Stimulated activated naive CD4-positive, alpha-beta T cell treated with Interleukin-2 at 50 U/mL for 16 hours (primary cell): ENCODE data around the gene DGAT2.
A peak's percentile ranks its signal among the peaks of the same experiment; 100 is the strongest.
"Not testable (repeated sequence)": the region's sequence is repeated elsewhere in the genome, so short reads cannot be mapped to it uniquely, and the experiment has no call there.

Source experiments
- DNase-seq: peaks from one replicate; lab custom pipeline; 2025; lab: John Stamatoyannopoulos, UW

Gene DGAT2, protein sequence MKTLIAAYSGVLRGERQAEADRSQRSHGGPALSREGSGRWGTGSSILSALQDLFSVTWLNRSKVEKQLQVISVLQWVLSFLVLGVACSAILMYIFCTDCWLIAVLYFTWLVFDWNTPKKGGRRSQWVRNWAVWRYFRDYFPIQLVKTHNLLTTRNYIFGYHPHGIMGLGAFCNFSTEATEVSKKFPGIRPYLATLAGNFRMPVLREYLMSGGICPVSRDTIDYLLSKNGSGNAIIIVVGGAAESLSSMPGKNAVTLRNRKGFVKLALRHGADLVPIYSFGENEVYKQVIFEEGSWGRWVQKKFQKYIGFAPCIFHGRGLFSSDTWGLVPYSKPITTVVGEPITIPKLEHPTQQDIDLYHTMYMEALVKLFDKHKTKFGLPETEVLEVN

DNA sequence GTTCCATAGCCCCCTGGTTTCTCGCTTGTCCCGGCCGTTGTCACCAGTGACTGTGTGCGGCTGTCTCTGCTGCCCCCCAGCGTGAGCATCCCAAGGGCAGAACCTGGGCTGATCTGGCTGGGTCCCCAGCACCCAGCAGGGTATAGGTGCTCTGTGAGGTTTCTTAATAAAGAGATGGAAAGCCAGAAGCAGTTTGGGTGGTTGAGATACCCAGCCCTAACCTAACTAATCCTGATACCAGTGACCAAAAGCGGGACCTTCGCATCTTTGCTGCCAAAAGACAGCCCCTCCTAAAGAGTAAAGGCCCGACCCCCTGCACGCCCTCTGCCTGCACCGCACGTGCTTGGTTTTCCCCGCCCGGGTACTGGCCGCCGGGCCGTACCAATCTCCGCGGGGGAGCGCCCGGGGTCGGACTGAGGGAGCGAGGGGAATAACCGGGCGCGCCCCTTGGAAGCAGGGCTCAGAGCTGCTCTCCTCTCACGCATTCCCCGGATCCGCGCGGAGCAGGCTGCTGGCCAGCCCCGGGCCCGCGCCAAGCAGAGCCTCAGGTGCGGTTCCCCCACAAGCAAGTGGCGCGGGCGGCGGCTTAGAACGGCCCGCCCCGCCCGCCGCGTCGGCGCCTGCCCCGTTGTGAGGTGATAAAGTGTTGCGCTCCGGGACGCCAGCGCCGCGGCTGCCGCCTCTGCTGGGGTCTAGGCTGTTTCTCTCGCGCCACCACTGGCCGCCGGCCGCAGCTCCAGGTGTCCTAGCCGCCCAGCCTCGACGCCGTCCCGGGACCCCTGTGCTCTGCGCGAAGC is at the start of gene DGAT2:
DGAT2 (plus strand) TSS at position 667 of the 797 bp plus-strand sequence. CDS start 214 bp downstream, outside the sequence.
- DNase-seq = peak; percentile 68

DNA sequence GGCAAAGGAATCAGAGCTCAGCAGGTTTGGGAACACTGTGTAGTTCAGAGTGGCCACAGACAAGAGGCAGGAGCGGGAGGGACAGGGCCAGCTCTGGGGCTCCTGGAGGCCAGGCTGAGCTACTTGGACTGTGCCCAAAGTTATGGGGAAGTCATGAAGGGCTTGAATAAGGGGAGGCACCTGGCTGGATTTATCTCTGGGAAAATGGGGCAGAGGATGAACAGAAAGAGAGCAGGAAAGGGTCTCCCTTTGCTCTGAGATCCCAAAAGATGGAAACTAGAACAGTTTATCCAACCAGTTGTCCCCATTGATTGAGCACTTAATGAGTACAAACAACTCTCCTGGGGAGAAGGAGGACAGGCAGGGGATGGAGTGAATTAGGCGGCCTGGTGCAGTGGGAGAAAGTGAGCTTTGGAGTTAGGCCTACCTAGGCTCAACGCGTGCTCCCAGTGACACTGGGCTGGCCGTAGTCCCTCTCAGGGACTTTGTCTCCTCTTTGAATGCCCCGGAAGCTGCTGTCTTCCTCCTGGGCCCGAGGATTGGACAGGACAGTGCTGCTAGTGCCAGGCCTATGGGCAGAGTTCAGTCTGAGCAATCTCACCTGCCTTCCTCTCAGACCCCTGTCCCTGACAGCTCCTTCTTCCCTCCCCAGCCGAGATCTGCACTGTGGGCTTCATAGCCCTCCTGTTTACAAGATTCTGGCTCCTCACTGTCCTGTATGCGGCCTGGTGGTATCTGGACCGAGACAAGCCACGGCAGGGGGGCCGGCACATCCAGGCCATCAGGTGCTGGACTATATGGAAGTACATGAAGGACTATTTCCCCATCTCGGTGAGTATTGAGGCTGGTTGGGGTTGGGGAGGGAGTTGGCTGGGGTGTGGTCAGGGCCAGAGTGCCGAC is 49.0 kb upstream of the DGAT2 start:
- DNase-seq = no peak

DNA sequence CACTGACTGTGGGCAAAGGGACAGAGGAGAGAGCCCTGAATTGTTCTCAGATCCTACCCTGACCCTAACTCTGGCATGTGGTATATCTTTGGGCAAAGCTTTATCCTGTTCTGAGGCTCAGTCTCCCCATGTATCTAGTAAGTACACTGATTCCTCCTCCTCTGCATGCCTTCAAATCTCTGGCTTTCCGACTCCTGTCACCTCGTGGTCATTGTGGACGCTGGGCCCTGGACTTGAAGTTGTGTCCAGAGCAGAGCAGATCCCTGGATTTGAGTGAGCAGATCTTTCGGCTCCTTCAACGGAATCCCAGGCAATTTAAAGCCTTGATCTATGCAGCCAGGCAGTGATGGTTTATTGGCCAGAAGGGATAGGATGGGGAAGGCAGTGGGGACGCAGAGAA is 47.9 kb upstream of the DGAT2 start:
- DNase-seq = no peak

DNA sequence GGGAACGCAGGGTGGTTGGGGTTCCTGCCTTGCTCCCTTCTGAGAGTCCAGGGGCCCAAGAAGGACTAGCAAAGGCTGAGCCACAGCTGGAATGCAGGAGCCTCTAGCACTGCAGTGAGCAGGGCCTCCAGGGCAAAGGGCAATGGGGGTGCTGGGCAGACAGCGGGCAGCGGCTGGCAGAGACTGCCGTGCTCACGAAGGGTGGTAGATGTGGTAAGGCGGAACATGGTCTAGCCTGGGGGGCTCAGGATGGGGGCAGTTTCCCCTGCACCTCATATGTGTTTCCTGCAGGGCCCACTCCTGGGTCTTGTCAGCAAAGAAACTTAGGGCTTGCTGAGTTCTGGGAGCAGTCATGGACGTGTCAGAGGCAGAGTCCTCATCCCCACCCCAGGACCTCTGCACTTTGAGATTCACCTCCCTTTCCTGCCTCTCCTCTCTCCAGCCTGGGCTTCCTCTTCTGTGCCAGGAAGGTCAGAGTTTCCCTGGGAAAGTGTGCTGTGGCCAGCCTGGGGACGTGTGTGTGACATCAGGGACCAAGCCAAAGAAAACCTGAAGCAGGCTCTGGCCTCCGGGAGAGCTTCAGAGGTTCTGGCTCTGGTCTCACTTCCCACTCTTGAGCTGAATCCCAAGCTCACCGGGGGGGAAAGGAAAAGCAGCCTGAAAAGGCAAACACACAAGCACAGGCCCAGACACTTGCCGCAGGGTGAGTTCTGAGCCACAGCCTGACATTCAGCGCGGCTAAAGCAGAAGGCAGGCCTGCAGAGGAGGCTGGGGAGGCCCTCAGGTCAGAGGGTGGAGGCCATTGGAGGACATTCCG is 46.5 kb upstream of the DGAT2 start:
- DNase-seq = no peak

DNA sequence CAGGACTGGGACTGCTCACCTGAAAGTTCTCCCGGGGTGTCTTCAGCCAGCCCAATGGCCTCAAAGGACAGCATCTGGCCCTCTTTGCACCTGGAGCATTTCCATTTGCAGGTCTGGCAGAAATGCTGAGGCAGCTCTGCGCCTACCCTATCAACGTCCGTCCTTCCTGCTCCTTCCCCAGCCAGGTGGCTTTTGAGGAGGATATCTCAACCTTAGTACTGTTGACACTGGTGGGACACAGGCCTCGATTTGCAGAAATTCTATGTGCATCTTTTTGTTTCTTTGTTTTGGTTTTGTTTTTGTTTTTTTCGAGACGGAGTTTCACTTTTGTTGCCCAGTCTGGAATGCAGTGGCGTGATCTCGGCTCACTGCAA is 45.9 kb upstream of the DGAT2 start:
- DNase-seq = no peak

DNA sequence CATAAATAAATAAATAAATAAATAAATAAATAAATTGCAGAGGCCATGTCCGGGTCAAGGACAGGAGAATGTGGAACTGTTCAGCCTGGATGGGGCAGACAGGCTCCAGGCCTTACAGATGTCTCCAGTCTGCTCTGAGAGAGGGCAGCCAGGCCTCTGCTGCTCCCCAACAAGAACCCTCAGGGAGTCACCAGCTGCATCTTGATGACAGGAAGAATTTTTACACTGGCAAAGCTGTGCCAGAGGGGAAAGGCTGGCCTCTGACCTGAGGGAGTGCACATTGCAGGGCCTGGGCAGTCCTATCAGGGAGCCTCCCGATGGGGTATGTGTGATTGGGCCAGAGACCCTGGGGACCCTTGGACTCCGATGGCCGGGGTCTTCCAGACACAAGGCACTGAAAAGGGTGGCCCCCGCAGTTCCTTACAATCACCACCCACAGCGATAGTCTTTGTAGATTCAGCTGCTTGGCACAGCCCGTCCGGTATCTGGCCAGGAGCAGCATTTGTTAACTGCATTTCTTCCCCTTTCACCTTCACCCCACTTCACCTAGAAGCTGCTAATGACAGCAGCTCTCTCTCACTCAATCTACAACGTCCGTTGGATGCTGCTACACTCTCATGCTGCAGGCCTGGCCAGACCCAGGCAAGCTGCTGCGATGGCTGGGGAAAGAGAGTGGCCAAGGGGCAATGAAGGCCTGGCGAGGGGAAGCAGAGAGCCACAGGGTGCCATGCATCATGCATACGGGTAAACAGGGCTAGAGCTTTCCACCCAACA is 42.8 kb upstream of the DGAT2 start:
- DNase-seq = no peak

DNA sequence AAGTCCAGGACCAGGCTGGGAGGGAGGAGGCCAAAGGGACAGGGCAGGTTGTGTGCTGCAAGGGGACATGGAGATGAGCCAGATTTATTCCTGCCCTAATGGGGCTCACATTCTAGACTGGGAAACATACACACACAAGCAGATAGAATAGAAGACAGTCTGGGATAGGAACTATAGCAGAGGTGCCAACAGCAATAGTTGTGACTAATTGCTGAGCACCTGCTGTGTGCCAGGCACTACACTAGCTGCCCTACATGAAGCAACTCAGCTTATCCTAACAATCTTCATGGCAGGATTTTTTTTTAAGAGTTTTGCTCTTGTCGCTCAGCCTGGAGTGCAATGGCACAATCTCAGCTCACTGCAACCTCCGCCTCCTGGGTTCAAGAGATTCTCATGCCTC is 39.6 kb upstream of the DGAT2 start:
- DNase-seq = no peak

DNA sequence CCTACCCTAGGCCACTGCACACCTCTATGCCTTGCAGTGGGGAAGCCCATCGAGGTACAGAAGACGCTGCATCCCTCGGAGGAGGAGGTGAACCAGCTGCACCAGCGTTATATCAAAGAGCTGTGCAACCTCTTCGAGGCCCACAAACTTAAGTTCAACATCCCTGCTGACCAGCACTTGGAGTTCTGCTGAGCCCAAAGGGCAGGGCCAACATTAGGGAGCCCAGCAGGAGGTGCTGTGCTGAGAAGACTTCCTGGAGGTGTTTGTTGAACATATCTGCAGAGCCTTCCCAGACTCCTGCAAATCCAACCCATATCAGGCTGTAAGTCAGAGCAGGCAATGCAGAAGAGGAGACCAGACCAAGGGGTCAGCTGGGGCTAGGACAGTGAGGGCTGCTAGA is 37.5 kb upstream of the DGAT2 start:
- no peak for DNase-seq

DNA sequence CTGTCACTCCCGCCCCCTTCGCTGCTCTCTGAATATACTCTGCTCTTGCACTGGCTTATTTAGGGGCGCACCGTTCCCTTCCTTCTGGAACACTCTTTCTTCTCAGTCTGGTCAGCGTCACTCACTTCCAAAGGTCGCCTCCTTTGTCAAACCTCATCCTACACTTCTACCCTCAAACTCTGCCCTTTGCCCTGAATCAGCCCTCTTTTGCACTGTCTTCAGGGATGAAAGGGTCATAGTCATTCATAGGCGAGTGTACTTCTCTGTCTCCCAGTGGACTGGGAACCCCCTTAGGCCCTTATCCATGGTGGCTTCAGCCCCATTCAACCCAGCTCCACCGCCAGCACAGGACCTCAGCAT is 35.5 kb upstream of the DGAT2 start:
- no peak for DNase-seq

DNA sequence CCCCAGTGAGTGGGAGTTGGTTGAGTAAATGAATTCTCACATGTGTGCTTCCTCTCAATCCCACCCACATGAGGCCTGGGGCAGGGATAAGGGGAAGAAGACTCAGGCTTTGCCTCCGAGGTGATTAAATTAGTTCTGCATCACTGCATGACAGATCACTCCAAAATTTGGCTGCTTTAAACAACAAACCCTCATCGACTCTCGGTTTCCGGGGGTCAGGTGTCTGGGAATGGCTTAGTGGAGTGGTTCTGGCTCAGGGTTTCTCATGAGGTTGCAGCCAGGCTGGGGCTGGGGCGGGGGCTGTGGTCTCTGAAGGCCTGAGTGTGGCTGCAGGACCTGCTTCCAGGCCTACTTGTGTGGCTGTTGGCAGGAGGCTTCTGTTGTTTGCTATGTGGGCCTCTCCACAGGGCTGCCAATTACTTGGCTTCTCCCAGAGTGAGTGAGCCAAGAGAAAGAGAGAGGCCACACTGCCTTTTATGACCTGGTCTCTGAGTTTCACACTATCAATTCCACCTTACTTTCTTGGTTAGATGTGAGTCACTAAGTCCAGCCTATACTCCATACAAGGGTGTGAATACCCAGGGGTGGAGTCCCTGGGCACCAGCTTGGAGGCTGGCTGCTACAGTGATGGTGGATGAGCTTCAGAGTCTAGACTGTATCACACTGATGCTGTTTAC is 35.0 kb upstream of the DGAT2 start:
- no peak for DNase-seq

DNA sequence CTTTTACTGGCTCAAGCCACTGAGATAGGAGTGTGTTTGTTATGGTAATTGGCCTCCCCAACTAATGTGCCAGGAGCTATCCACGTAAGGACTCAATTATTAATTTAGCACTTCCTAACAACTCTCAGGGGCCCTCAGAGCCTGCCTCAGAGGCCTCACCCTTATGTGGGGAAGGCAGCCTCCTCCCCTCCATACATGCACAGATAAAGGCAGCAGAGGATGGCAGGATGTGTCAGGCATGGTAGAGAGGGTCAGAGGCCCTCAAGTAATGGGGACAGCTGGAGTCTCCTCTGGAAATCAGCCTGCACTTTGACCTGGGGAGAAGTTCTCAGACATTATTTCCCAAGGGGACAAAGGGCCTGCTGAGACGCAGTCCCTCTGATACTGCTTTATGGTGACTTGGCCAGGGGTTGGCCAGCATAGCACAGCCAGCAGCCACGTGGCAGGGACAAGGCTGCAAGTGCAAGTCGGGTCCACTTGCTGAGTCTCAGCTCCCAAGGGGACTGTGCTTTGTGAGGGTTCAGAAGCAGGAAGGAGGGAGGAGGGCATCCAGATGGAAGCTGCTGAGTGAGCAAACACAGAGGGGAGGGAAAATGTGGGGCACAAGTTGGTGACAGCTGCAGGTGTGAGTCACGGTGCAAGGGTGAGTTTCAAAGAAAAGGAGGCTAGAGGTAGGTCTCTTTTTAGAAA is 33.9 kb upstream of the DGAT2 start:
- DNase-seq = no peak

DNA sequence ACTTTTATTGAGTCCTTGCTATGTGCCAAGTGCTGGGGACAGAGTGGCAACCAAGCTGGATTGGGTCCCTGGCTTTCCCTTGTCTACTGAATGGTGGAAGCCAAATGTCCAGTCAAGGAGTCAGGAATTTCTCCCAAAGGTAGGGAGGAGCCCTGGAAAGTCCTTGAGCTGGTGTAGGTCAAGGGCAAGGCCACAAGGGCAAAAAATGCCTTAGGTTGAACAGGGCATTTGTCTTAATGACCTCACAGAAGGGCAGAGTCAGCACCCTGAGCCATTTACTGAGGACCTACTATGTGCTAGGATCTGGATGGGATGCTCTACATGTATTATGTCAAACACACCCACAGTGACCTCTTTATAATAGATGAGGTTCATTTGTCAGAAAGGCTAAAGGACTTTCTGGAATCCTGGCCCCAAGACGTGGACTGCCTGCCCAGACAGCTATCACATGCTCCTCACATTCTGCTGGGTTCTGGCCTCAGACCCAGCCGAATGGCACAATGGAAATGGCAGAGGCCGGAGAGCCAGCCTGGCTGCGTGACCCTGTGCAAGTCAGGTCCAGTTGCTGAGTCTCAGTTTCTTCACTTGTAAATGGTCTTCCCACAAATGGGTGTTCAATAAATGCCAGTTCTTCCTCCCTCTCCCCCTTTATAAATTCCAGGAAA is 33.3 kb upstream of the DGAT2 start:
- no peak for DNase-seq

DNA sequence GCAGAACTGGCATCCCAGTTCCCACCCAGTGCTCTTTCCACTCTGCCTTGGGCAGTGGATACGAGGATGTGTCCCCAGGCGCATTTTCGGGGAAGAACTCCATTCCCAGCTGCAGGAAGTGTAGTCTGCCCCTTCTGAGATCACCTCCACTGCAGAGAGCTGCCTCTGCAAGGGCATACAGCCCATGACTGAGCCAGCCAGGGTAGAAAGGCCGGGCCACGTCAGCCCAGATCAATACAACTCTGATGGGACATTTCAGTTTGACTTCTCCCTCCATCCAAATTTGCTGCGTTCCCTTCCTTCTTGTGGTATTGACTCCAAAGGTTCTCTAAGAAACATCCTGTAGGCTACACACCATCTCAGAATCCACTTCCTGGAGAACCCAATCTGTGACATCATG is 31.3 kb upstream of the DGAT2 start:
- no peak for DNase-seq

DNA sequence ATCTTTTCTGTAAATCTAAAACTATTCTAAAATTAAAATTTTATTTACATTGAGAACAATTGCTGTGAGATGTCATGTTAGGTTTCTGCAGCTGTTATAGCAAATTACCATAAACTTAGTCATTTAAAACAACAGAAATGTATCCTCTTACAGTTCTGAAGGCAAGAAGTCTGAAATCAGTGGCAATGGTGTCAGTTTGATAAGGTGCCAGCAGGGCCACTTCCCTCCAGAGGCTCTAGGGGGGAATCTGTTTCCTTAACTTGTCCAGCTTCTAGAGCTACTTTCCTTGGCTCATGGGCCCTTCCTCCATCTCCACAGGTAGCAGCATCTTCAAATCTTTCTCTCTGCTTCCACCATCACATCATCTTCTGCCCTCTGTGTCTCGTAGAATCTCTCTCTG is 27.9 kb upstream of the DGAT2 start:
- DNase-seq = no peak

DNA sequence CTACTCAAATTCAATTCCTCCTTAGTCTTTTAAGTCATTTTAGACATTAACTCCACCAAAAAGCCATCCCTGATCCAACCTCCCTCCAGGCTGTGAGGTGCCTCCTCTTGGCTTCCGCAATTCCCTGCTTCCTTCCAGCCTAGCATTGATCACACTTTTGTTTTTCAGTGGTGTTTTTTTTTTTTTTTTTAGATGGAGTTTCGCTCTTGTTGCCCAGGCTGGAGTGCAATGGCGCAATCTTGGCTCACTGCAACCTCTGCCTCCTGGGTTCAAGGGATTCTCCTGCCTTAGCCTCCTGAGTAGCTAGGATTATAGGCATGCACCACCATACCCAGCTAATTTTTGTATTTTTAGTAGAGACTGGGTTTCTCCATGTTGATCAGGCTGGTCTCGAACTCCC is 25.4 kb upstream of the DGAT2 start:
- not testable (repeated sequence) for DNase-seq

DNA sequence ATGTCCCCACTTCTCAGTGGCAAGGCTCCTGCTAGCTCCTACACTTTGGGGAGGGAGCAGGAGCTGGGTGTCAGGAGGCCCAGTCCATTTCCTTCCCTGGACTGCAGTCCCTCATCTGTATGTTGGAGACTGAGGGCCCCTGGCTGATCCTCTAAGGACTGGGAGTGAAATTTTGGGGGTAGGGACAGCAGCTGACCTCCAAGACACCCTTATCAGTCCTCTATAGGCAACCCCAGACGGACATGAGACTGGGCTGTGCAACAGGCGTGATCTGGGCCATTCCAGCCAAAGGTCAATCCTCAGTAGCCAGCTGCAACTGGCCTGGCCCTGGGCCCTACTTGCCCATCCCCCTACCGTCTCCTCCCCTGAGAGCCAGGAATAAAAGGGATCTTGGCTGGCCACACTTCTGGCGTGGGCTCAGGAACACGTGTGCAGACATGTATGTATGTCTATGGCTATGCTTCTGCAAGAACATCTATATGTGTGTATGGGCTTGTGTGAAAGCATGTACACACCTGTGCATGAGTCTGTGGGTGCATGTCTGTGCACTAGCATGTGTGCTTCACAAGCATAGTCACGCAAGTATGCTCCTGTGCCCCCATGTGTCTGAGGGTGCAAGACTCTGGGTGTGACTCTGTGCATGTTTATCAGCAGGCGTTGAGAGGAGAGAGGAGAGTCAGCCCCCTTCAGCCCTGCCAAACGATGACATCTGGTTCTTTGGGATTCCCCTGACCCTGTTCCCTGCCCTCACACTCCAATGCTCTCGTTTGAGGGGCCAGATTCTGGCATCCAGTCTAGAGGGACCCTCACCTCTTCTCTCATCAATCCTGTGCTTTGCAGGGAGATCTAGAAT is 24.6 kb upstream of the DGAT2 start:
- DNase-seq = no peak

DNA sequence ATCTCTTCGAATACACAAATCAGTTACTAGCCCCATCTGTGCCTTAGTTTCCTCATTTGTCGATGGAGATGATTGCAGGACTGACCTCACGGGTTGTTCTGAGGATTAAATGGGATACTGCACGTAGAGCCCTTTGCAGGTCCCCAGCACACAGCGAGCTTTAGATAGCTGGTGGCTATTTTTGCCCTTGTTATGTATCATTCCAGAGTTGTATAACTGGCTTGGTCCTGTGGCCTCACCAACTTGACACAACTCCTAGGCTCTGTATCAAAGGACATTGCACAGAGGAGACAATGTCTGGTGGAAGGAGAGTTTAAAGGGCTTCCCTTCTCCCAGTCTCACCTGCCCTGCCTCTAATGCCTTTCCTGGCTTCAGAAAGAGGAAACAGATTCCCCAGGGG is 22.8 kb upstream of the DGAT2 start:
- no peak for DNase-seq

DNA sequence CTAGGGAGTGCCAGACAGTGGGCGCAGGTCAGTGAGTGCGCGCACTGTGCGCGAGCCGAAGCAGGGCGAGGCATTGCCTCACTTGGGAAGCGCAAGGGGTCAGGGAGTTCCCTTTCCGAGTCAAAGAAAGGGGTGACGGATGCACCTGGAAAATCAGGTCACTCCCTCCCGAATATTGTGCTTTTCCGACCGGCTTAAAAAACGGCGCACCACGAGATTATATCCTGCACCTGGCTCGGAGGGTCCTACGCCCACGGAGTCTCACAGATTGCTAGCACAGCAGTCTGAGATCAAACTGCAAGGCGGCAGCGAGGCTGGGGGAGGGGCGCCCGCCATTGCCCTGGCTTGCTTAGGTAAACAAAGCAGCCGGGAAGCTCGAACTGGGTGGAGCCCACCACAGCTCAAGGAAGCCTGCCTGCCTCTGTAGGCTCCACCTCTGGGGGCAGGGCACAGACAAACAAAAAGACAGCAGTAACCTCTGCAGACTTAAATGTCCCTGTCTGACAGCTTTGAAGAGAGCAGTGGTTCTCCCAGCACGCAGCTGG is 19.8 kb upstream of the DGAT2 start:
- DNase-seq = not testable (repeated sequence)
